Measurements from ENCODE around the gene KCNJ9. TPM values are rescaled to one million over a fixed set of nuclear protein-coding genes. Genes with fewer than 3 reads are reported as not detected.

KCNJ9 gene
- polyA plus RNA-seq, 1 experiment: not detected

DNA sequence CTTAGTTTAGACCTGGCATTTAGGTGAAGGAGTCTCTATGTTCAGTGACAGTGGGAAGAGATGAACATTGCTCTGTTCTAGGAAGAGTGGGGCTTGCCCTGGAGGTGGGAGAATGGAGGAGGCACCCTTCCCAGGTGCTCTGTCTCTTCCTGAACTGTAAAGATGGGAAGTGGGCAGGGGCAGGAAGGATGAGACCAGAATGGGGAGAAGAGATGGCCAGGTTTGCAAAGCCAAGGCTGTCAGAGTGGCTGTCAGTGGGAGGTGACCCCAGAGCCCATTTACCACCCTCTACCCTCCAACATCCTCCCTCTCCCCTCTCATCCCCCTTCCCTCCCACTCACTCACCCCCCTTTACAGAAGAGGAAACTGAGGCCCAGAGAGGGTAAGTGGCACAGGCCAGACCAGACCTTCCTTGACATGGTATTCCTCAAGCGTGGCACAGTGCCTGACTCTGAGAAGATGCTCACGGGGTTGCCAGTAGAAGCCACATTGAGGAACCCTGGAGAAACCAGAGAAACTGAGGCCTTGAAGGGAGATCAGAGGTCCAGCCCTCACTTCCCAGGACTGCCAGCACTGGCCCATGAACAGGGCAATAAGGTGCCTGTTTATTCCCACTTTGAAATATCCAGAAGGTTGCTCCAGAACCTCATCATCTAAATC lies 18.5 kb downstream of the KCNJ9 start:
- no peak for DNase-seq (ENCODE audit: low read depth)
- H3K4me3 ChIP-seq (ENCODE audit: low read depth, low read length): no peak overlapping the region
- CTCF ChIA-PET: interaction anchor here (0.7 to 7.1 kb wide), 22 partner anchors 10 to 278 kb away, joined by 3 to 82 read pairs (median 6); partner anchors contain the start of genes CASQ1 and PEA15
- no peaks in the 10 kb centered on the region for H3K27me3 ChIP-seq (ENCODE audit: control insufficient read depth, insufficient read depth, low read length)
- POLR2A ChIA-PET: no interaction called here
- no peaks in the 10 kb centered on the region for H3K36me3 ChIP-seq (ENCODE audit: control insufficient read depth, insufficient read depth, low read length)
- TF ChIP-seq, protein P1, sequence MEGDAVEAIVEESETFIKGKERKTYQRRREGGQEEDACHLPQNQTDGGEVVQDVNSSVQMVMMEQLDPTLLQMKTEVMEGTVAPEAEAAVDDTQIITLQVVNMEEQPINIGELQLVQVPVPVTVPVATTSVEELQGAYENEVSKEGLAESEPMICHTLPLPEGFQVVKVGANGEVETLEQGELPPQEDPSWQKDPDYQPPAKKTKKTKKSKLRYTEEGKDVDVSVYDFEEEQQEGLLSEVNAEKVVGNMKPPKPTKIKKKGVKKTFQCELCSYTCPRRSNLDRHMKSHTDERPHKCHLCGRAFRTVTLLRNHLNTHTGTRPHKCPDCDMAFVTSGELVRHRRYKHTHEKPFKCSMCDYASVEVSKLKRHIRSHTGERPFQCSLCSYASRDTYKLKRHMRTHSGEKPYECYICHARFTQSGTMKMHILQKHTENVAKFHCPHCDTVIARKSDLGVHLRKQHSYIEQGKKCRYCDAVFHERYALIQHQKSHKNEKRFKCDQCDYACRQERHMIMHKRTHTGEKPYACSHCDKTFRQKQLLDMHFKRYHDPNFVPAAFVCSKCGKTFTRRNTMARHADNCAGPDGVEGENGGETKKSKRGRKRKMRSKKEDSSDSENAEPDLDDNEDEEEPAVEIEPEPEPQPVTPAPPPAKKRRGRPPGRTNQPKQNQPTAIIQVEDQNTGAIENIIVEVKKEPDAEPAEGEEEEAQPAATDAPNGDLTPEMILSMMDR (IDR thresholded peaks at IDR 0.05; ENCODE audit: insufficient read depth, low read depth, low read length): no peak

DNA sequence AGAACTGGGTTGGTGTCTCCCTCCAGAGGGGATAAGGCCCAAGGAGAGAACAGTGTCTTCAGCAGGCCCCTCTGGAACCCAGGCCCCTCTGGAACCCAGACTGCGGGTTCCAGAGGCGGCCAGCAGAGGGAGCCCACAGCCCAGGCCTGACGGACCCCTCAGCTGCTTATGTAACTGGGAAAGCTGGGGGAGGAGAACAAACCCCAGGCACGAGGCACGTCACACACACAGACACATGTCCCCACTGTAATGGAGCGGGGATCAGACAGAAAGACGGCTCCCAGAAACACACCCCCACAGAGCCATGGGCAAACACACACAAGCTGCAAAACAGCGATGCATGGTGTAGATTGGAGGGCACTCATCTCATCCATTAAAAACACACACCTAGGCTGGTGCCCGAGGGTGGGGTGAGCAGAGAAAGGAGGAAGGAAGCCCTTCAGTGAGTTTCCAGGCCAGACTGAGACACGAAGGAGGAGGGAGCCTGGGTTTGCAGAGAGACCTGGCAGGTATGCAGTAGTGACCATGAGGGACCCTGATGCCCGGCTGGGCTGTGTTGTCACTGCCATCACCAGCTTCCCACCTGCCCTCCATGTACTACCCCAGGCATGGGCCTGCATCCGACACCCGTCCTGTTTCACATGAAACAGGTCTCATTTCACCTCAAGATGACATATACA lies 19.8 kb downstream of the KCNJ9 start:
- Histone ChIP-seq H3K4me3 (ENCODE audit: low read depth, low read length) (no peak overlapping the region), H3K36me3 (ENCODE audit: control insufficient read depth, insufficient read depth, low read length) (no peaks in the 10 kb centered on the region), H3K27me3 (ENCODE audit: control insufficient read depth, insufficient read depth, low read length) (no peaks in the 10 kb centered on the region; the same call in 1 of the 2 replicates)
- no peak for DNase-seq (ENCODE audit: low read depth)
- POLR2A ChIA-PET: interaction anchor here (0.6 kb wide), 1 partner anchor 204 kb away, joined by 3 read pairs; no protein-coding TSS in a partner anchor
- CTCF ChIA-PET: interaction anchor here (0.6 to 7.1 kb wide), 49 partner anchors 9 to 277 kb away, joined by 3 to 82 read pairs (median 5); partner anchors contain the start of genes ATP1A4, CASQ1 and PEX19
- TF ChIP-seq, protein P1 (IDR thresholded peaks at IDR 0.05; ENCODE audit: insufficient read depth, low read depth, low read length): peak; percentile 98

DNA sequence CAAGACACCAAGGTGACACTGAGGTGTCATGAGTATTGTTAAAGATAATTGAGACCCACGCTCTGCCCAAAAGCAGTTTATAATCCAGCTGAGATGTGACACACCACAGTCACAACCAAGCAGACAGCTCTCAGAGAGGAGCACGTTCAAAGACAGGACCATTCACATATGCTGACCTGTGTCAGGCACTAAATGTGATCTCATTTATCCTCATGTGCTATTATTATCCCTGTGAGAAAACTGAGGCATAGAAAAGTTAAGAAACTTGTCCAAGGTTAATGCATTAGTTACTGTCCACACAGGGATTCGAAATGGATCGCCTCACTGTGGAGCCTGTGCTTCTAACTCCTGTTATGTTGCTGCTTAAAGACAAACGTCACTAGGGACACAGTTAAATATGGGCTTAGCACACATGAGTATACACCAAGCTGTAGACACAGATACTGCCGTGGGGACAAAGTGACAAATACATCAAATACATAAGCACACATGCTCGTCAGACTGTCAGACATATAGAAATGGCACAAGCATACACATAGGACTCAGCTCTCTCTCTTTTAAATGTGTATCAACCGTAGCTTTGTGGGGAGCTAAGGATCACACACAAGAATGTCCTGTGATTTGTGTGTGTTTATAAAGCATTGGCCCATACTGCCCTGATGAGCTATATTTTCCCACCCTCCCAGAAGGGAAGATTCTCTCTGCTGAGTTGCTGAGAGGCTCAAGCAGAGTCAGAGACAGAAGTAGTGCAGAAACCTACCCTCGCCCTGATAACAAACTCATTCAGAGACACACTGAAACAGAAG lies 20.6 kb downstream of the KCNJ9 start:
- CTCF ChIA-PET: interaction anchor here (0.8 to 7.1 kb wide), 48 partner anchors 8 to 276 kb away, joined by 3 to 82 read pairs (median 5); partner anchors contain the start of genes ATP1A4, CASQ1 and PEX19
- TF ChIP-seq, protein P1 (IDR thresholded peaks at IDR 0.05; ENCODE audit: insufficient read depth, low read depth, low read length): no peak
- Histone ChIP-seq H3K4me3 (ENCODE audit: low read depth, low read length) (no peak overlapping the region), H3K27me3 (ENCODE audit: control insufficient read depth, insufficient read depth, low read length) (no peaks in the 10 kb centered on the region; the same call in none of the 2 replicates), H3K36me3 (ENCODE audit: control insufficient read depth, insufficient read depth, low read length) (no peaks in the 10 kb centered on the region)
- POLR2A ChIA-PET: no interaction called here
- DNase-seq (ENCODE audit: low read depth): no peak

DNA sequence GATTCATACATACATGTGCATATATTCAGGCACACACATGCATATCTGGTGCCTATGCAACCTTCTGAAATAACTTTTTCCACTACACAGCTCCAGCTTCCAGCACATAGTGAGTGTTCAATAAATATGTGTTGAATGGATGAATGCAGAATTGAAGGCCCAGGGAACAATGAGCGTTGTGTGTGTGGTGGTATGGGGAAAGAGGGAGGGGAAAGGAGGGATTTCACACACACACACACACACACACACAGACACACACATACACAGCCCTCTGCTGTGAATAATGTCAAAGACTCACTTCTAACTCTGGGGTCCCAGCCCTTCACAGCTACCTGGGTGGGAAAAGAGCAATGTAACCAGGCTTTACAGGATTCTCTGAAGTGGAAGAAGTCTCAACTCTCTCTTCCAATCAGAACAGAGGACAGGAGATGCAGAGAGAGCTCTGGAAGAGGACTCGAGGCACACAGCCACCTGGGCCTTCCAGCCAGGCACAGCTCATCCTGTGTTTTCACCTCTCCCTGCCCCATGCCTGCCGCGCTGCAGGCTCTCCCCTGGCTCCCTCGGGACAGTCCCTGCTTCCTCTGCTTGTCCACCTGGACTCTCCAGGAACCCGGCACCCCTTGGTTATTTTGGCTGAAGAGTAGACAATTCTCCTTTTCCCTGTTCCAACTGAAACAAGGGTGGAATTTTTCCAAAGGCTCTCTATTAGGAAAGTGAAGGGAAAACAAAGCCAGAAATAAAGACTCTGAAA lies 22.5 kb downstream of the KCNJ9 start:
- Histone ChIP-seq H3K27me3 (ENCODE audit: control insufficient read depth, insufficient read depth, low read length) (peaks cover 2% of the 10 kb centered on the region), H3K36me3 (ENCODE audit: control insufficient read depth, insufficient read depth, low read length) (no peaks in the 10 kb centered on the region), H3K4me3 (ENCODE audit: low read depth, low read length) (no peak overlapping the region)
- POLR2A ChIA-PET: no interaction called here
- no peak for DNase-seq (ENCODE audit: low read depth)
- TF ChIP-seq, protein P1 (IDR thresholded peaks at IDR 0.05; ENCODE audit: insufficient read depth, low read depth, low read length): no peak
- CTCF ChIA-PET: interaction anchor here (0.6 to 7.1 kb wide), 19 partner anchors 11 to 251 kb away, joined by 3 to 82 read pairs (median 4); partner anchors contain the start of gene CASQ1

Data from BJ (cell line).